PC-9 (cell line): ENCODE results near the gene PPFIBP1.

Source experiments
- CTCF ChIP-seq: fragments of 200-600 bp; sonication (generic); conservative IDR thresholded peaks from 2 replicates; pipeline ENCODE4 v1.6.1; 2017; ENCODE audit warnings: mixed run types, antibody characterized with exemption, mild to moderate bottlenecking, moderate library complexity
- EZH2 ChIP-seq: fragments of 200-600 bp; sonication (generic); IDR thresholded peaks from 2 replicates; pipeline ENCODE4 v1.8.0; 2017; ENCODE audit warnings: antibody characterized with exemption, low read depth

GRCh38 chr12:27688671-27689070 is 164.7 kb downstream of the PPFIBP1 start:
- TF ChIP-seq CTCF: no peak
- no peak for TF ChIP-seq EZH2
